HG03558 (cell line): ENCODE measurements around the gene RHOF.

Experiments
- ATAC-seq: cut with Tn5 transposase; IDR thresholded peaks from one replicate; pipeline ENCODE4 v1.9.1; 2021; ENCODE audit warnings: moderate number of reproducible peaks; ENCODE audit not compliant: unreplicated experiment; ENCODE audit errors: extremely low read depth

Gene RHOF

DNA sequence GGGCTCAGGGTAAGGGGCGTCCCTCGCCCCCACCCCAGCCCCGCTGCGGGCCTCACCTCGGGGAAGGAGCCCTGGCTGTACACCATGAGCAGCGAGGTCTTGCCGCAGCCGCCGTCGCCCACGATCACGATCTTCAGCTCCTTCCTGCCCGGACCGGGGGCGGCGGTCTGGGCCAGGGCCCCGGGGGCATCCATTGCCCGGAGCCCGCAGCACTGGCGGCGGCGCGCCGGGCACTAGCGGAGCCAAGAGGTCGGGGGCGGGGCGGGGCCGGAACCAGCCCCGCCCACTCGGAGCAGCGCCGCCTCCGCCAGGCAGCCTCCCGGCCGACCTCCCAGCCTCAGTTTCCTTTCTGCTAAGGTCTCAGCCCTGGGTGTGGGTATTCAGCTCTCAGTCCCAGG lies at the start of gene RHOF:
Gene RHOF (minus strand): TSS at position 249 of the 398 bp plus-strand sequence. CDS start 55 bp downstream, at position 194.
- ATAC-seq = no peak

DNA sequence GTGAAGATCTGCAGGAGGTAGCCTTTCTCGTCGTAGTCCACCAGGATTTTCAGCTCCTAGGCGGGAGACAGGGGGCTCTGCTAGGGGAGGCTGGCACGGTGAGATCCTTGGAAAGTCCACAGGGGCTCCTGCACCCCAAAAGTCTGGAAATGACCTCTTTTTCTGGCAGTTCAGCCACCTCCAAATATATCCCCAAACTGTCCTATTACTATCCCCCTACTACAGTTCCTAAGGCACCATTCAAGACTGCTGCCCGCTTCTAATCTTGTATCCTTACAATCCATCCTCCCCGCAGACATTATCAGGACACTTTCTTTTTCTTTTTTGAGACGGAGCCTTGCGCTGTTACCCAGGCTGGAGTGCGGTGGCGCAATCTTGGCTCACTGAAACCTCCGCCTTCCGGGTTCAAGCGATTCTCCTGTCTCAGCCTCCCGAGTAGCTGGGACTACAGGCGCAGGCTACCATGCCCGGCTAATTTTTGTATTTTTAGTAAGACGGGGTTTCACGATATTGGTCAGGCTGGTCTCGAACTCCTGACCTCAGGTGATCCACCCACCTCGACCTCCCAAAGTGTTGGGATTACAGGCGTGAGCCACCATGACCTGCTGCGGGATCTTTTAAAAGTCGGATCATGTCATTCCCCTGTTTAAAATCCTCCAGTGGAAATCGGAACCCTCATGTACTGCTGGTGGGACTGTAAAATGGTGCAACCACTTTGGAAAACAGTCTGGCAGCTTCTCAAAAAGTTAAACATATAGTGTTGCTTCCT lies 46.7 kb upstream of the RHOF start:
- no peak for ATAC-seq

GRCh38 chr12:121839106-121839992 lies 45.9 kb upstream of the RHOF start:
- peak; percentile 68 for ATAC-seq

DNA sequence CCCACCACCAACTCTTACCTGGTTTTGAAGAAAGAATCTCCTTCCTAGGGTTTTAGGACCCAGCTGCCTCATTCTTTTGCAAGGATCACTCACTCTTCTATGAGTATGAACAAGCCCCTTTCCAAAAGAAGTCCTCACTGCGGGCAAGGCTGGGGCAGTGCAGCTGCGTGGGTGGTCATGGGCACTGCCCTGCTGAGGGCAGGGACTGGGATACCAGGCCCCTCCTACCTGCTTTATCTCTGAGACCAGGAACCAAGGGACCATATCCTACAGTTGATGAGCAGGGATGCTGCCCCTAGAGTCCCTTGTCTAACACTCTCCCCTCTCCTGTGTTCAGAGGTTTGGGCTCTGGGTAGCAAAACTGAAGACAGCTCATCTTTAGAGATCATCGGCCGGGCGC lies 44.6 kb upstream of the RHOF start:
- no peak for ATAC-seq

DNA sequence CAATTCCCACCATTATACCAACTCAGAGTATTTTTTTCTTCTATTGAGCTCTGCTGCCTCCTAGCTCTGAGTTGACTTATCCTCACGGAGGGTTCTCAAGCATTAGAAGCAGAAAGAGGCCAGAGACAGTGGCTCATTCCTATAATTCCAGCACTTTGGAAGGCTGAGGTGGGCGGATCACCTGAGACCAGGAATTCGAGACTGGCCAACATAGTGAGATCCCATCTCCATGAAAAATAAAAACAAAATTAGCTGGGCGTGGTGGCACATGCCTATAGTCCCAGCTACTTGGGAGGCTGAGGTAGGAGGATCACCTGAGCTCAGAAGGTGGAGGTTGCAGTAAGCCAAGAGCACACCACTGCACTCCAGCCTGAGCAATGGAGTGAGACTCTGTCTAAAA lies 44.2 kb upstream of the RHOF start:
- ATAC-seq = no peak

DNA sequence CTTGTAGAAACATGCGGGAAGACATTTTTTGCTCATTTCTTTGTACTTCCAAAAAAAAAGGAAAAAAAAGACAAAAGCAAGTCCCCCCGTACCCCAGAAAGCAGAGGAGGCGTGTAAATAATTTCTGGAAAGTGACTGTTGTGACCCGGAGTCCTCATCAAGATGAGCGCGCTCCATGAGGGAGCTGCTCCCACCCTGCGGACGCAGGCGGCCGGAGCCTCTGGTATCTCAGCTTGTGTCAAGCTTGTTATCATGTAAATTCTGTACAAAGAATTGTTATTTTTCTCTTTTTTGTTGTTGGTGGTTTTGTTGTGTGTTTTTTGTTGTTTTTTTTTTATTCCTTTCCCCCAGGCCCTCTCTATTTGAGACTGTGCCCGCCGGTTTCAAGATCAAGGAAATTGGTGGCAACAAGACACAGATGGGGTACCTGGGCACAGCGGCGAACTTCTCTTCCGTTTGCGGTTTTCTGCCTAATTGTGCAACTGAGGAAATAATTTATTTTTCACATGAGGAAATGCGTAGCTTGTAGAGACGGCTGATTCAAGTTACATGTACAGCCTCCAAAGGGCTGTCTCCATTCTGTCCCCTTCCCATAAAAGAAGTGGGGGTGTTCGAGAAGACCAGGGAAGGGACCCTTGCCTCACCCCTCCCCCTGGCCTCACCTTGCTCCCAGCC lies 38.2 kb upstream of the RHOF start:
- no peak for ATAC-seq

DNA sequence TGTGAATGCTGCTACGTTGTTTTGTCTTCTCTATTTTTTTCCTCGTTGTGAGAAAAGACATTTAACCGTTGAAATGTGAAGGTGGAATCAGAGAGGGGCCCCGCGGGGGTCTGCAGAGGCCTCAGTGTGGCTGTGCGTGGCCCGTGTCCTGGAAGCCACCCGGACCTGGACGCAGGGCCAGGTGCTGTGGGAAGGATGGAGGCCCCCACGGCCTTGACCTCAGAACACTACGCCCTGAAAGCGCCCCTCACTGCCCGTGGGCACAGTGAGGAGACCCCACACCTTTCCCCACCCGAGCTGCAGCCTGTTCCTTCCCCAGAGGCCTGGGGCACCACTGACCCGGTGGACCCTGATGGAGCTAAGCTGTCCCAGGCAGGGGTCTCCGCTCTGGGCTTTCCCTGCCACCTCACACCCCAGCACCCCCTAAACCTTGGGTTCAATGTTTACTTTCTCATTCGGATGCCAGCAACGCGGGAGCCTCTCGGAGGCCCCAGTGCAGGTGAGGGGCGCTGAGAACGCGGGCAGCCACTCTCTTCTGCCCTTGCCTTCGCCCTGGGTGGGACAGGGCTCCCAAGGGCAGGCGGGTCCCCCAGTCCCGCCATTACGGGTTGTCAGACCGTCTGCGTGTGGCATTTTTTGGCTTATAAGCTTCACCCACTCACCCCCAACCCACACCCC lies 37.2 kb upstream of the RHOF start:
- ATAC-seq = no peak

GRCh38 chr12:121830134-121830533 lies 36.6 kb upstream of the RHOF start:
- ATAC-seq = no peak

- ATAC-seq = no peak
Measured at GRCh38 chr12:121829250-121829918, 35.9 kb upstream of the RHOF start.

- ATAC-seq = no peak
Measured at GRCh38 chr12:121828826-121829225, 35.3 kb upstream of the RHOF start.

- ATAC-seq = no peak
Measured at GRCh38 chr12:121828306-121828705, 34.8 kb upstream of the RHOF start.

DNA sequence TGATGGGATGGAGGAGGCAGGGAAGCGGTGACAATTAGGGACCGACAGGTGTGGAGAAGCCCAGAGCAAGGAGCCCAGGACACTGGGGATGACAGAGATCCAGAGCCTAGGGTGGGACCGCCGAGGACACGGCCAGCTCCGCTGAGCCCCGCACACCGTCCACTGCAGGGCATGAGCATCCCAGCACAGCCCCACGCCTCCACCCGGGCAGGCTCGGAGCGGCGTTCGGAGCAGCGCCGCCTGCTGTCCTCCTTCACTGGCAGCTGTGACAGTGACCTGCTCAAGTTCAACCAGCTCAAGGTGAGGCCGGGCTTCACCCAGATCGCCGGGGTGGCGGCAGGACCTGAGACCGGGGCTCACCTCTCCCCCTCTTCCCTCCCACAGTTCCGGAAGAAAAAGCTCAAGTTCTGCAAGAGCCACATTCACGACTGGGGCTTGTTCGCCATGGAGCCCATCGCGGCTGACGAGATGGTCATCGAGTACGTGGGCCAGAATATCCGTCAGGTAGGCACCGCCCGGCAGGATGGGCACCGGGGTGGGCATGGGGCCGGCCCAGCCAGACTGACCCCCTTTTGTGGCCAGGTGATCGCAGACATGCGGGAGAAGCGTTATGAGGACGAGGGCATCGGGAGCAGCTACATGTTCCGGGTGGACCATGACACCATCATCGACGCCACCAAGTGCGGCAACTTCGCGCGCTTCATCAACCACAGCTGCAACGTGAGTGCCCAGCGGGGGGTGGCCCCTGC lies 34.0 kb upstream of the RHOF start:
- no peak for ATAC-seq

- no peak for ATAC-seq
Measured at GRCh38 chr12:121826318-121827150, 33.0 kb upstream of the RHOF start.

DNA sequence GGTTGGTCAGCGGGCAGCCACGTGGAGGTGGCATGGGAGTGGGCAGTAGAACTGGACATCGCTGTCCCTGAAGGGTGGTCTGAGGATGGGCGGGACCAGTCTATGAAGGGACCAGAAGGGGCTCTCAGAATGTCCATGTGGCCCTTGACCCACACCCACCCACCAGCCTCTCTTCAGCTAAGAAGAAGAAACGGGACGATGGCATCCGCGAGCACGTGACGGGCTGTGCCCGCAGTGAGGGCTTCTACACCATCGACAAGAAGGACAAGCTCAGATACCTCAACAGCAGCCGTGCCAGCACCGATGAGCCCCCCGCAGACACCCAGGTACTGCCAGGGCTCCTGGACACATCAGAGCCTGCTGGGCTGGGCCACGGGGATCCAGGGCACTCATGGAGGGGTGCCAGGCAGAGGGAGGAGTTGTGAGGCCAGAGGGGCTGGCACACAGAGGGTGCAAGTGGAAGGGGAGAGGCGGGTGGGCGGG lies 31.6 kb upstream of the RHOF start:
- no peak for ATAC-seq

DNA sequence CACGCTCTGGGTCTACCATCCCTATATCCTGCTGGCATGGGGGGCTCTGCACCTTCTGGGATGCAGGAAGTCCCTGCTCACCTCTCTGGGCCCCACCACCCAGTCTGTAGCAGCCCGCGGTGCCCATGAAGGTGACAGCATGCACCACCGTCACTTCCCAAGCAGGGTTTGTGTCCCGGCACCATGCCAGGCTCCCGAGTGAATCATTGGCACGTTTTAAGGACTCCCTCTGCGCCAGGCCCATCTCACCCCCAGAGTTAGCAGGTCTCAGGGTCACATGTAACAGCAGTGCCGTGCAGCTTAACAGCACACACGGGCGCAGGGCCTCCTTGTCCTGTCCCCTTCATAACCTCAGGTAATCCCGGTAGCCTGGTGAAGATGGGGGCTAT lies 30.2 kb upstream of the RHOF start:
- ATAC-seq = no peak

DNA sequence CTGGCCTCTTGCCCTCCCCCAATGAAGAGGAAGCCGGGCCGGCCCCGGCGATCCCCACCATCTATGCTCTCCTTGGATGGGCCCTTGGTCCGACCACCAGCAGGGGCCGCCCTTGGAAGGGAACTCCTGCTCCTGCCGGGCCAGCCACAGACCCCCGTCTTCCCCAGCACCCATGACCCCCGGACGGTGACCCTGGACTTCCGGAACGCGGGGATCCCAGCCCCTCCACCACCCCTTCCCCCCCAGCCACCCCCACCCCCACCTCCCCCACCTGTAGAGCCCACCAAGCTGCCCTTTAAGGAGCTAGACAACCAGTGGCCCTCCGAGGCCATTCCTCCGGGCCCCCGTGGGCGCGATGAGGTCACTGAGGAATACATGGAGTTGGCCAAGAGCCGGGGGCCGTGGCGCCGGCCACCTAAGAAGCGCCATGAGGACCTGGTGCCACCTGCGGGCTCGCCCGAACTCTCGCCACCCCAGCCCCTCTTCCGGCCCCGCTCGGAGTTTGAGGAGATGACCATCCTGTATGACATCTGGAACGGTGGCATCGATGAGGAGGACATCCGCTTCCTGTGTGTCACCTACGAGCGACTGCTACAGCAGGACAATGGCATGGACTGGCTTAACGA lies 29.7 kb upstream of the RHOF start:
- no peak for ATAC-seq

GRCh38 chr12:121822393-121823100 lies 29.1 kb upstream of the RHOF start:
- ATAC-seq = no peak
